KG1 (cell line): ENCODE results near the gene KCNJ1.

Experiments used
- DNase-seq: peaks from one replicate; lab custom pipeline; 2025; lab: John Stamatoyannopoulos, UW

Gene KCNJ1

GRCh38 chr11:128822130-128822529, 45.0 kb downstream of the KCNJ1 start:
- no peak for DNase-seq

- DNase-seq = no peak
Measured at GRCh38 chr11:128821556-128821955, 45.5 kb downstream of the KCNJ1 start.

DNA sequence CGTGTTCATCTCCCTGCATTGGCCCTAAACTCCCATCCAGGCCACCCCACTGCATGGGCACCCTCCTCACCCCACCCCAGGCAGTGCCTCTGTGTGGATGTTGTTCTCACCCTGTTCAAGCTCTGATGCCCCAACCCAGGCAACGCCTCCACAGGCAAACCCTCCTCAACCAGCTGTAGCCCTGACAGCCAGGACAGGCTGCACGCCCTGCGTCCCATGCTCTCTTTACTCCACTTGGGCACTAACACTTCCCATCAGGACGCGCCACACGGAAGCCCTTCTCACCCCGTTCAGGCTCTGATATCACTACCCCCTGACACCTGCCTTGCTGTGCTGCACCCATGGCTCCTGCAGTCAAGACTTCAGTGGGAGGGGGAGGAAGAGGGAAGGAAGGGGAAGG, 47.9 kb downstream of the KCNJ1 start:
- DNase-seq = no peak

GRCh38 chr11:128814856-128815705, 52.0 kb downstream of the KCNJ1 start:
- no peak for DNase-seq

GRCh38 chr11:128813729-128814128, 53.4 kb downstream of the KCNJ1 start:
- no peak for DNase-seq

GRCh38 chr11:128810784-128811514, 56.1 kb downstream of the KCNJ1 start:
- no peak for DNase-seq

- no peak for DNase-seq
Measured at GRCh38 chr11:128809128-128809527, 58.0 kb downstream of the KCNJ1 start.

DNA sequence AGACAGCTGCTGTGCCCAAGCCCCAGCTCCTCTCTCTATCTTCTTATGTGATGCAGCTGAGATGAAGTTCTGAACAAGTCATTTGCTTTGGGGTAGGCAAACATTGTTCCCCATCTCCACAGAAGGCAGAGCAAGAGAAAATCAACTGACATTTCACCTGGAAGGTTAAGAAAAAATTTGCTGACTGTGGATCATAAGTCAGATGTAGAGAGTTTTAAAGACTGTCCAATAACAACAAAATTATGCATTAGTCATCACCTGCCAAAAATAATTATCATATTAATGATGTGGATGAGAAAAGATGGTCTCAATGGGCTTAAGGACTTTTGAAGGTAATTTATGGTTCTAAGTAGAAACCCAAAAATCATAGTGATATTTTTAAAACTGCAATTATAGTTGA, 59.2 kb downstream of the KCNJ1 start:
- DNase-seq = no peak

DNA sequence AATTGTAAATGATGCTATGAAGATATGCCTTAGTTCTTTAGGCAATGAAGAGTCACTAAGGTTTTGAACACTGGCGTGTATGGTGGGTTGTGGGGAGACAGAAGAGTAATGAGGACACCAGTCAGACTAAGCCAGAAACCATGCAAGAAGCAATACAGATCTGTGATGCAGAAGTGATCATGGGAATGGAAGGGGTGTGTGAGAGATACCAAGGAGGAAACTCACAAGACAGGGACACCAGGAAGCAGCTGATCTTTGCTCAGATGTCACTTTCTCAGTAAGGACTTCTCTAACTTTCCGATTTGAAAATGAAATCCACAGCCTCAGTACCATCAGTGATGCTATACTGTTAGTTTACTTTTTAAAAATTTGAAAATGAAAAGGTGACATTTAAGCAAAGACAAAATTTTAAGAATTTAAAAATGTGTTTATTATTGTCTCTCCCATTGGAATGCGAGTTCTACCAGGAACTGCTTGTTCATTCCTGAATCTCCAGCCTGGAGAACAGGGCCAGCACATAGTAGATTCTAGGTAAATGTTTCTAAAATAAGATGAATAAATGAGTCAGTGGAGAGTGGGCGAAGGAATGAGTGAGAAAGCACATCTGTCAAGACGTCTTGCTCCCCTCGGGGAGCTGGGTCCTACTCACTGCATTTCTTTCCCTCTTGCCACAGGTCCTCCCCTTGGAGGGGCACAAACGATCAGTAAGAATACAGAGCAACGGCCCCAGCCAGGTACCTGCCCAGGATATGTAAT, 60.4 kb downstream of the KCNJ1 start:
- no peak for DNase-seq

- no peak for DNase-seq
Measured at GRCh38 chr11:128804481-128804880, 62.6 kb downstream of the KCNJ1 start.

DNA sequence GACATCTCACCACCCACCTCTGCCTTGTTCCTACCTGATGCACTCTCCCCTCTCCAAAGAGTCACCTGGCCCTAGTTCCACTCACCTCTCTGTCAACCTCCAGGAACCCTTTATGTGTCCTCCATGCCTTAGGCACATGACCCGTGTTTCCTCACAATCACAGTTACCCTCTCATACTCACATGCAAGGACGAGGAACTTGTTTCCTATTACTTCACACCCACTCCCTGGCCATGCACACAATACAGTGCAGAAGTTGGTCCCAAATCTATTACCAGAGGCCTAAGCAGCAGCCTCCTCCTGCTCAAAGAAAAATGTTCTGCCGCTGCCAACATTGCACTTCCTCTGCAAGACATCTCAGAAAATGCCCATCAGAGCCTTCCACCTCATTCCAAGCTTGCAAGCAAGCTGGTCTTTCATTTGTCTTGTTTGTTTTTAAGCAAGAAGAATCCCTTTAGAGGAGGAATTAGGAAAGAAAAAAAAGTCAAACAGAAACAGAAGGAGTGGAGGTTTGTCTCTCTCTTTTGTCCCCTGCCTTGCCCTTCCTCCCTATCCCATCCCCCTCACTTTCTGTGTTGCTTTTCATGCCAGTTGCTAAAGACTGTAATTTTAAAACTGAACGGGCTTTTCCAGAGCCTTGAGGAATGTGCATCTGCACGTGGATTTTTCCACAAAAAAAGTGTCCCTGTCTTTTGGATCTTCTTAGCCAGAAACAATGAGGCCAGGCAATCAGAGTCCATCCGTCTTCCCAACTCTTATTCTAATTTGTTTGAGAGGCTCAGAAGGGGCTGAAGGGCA, 63.4 kb downstream of the KCNJ1 start:
- no peak for DNase-seq

DNA sequence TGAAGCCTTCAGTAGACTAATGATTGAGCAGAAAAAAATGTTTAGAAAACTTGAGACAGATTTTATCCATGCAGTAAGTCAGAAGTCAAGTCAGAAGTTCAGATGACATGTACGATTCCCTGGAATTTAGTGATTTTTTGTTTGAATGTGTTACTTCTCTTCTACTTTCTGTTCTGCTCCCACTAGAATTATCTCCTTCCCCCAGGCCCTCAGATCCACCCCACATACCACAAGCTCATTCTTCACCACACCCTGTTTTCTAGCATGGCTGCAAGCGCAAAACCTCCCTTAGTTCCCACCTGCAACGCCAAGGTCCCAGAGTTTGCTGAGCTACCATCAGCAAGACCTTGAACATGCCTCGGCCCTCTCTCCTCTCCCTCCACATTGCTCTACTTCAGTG, 64.1 kb downstream of the KCNJ1 start:
- no peak for DNase-seq

GRCh38 chr11:128802358-128802981, 64.6 kb downstream of the KCNJ1 start:
- DNase-seq = no peak

DNA sequence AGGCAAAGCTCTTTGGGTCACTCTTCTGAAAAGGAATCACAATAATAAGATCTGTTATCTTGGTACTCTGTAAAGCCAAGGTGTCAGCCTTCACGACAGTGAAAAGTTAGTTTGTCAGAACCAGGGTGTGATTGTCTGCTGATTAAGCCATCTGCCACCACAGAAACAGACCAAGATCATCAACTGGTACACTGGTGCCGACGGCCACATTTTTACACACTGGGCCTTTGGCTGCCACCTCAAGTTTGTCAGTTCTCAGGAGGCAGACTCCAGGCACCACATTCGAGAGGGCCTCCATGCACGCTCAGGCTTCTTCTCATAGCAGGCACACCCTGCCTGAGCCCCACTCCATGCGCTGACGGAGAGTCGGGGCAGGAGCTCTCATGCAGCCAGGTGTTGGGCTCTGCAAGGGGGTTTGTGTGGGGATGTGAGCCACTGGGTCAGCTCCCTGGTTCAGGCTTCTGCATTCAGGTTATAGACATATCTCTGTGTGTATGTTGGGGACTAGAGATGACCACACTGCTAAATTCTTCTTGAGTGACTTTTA, 66.2 kb downstream of the KCNJ1 start:
- no peak for DNase-seq

DNA sequence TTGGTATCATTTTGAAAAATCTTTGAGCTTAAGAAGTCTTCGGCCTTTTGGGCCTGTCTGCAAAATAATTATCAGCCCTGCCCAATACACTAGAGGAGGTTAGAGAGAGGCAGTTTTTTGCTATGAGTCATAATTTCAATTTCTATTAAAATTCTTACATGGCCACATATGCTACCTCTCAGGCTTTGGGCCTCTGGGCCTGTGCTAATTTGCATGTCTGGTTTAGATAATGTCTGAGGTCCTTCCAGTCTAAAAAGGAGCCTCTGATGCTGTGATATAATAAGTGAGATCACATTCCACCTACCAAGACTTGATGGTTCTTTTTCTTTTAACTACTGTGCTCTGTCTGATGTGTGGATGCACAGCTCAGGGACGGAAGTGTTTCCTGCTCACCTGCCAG, 70.8 kb downstream of the KCNJ1 start:
- no peak for DNase-seq

DNA sequence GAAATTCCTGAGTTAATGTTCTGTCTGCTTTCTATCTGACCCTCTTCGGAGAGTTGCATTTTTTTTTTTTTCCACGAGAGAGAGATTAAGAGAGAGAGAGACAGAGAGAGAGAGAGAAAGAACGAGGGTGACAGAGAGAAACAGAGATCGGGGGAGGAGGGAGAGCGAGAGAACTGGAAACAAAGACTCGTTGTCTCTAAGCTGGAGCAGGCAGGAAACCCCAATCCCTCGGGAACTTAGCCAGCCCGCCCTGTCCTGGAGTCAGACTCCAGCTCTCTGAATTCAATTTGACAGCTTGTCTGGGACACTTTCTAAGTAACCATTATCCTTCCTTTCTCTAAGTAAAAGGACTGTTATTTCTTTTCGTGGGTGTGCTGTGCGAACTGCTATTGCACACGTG, 76.9 kb downstream of the KCNJ1 start:
- DNase-seq = no peak

DNA sequence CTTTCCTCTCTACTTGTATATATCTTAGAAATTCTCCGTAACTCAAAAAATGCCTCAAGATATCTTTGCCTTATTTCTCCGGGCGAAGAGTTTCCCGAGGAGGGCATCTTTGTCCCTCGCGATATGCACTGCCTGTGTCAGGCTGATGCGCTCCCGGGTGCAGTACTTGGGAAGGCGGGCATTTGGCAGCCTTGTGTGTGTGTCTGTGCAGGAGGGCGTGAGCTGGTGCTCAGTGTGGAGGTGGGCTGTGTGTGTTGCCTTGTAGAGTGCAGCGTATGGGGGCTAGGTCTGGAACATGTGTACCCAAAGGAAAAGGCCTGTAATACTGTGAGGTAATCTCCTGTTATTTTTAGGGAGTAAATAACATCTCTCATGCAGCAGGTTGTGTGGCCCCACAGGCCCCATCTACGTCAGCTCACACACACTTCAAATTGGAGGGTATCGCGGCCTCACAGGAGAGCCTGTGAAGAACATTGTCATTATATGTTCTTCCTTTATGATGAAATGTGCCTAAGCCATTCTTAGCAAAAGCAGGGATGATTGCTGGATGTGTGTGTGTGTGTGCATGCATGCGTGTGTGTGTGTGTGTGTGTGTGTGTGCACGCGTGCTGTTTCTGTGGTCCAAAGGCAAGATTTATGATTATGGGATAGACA, 77.5 kb downstream of the KCNJ1 start:
- DNase-seq = no peak
